MCF 10A (cell line): ENCODE data around the gene CC2D1A. TPM values are rescaled to one million over a fixed set of nuclear protein-coding genes. Genes with fewer than 3 reads are reported as not detected.

Source experiments
- BruUV-seq: library from RNA; stranded (reverse); fragments of 400-500 nt; replicated peaks from 2 replicates; lab custom pipeline; 2021; lab: Mats Ljungman, UMichigan
- CTCF ChIA-PET: fragments of 300-600 bp; sonication (Branson Sonifier 250); formaldehyde crosslinking; extraction: SDS; loops from one replicate; lab custom pipeline; 2021; ENCODE audit warnings: antibody characterized with exemption, inconsistent platforms; lab: Yijun Ruan, JAX
- POLR2A ChIA-PET: fragments of 300-600, 350-650 bp; sonication (Branson Sonifier 250); formaldehyde crosslinking; extraction: SDS; loops from one replicate; lab custom pipeline; 2020; ENCODE audit warnings: antibody characterized with exemption, inconsistent platforms; lab: Yijun Ruan, JAX
- DNase-seq: peaks from one replicate; pipeline ENCODE4 v3.0.0-alpha.2; 2018; ENCODE audit not compliant: unreplicated experiment
- H3K27ac Mint-ChIP-seq: one replicate; pipeline ENCODE4 v1.8.0; 2022; ENCODE audit warnings: mild to moderate bottlenecking, low read depth, mixed read lengths; ENCODE audit not compliant: unreplicated experiment
- H3K27me3 Mint-ChIP-seq: one replicate; pipeline ENCODE4 v1.8.0; 2022; ENCODE audit warnings: mixed read lengths; ENCODE audit not compliant: insufficient read depth, unreplicated experiment
- H3K36me3 Mint-ChIP-seq: one replicate; pipeline ENCODE4 v1.8.0; 2022; ENCODE audit warnings: mild to moderate bottlenecking, moderate library complexity, mixed read lengths; ENCODE audit not compliant: insufficient read depth, unreplicated experiment
- H3K4me1 Mint-ChIP-seq: one replicate; pipeline ENCODE4 v1.8.0; 2022; ENCODE audit warnings: mixed read lengths; ENCODE audit not compliant: insufficient read depth, unreplicated experiment
- H3K4me3 Mint-ChIP-seq: one replicate; pipeline ENCODE4 v1.8.0; 2022; ENCODE audit warnings: mild to moderate bottlenecking, moderate library complexity, mixed read lengths; ENCODE audit not compliant: unreplicated experiment
- H3K9me3 Mint-ChIP-seq: one replicate; pipeline ENCODE4 v1.8.0; 2022; ENCODE audit warnings: mixed read lengths; ENCODE audit not compliant: unreplicated experiment
- intact Hi-C: fragments of 100-400 bp; cut with micrococcal nuclease; formaldehyde crosslinking; loops from 2 replicates; pipeline ENCODE4 v1.14.1; 2022
- total RNA-seq: library from RNA; stranded (reverse); gene quantifications from 2 replicates; pipeline ENCODE4 v1.2.3, GENCODE V29; 2022
- TF ChIP-seq, protein P1 (sequence below): fragments of 200-600 bp; IDR thresholded peaks from one replicate; pipeline ENCODE4 v1.8.0; 2022; ENCODE audit warnings: antibody characterized with exemption, mild to moderate bottlenecking; ENCODE audit not compliant: unreplicated experiment

The CC2D1A gene
- total RNA-seq, 1 experiment from 2014 or later, result 36.7 TPM

DNA sequence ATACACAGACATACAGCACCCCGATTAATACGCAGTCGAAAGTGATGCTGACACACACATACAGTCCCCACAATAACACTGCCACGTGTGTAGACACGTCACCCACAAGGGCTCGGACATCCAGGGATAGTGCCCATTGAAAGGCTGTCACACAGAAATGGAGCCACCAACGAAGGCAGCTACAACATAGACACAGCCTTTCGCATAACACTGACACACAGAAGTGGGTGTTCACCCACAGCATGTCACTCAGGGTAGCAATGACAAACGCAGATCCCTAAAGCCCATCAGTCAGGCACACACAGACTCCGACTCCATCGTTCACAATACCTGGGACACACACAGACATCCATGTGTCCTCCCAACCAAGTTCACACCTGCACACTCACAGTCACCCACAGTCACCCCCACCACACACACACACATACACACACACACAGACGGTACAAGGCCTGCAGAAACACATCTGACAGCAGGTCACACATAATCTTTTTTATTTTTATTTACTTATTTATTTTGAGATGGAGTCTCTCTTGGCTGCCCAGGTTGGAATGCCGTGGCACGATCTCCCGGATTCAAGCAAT lies 39.4 kb upstream of the CC2D1A start:
- TF ChIP-seq, protein P1, sequence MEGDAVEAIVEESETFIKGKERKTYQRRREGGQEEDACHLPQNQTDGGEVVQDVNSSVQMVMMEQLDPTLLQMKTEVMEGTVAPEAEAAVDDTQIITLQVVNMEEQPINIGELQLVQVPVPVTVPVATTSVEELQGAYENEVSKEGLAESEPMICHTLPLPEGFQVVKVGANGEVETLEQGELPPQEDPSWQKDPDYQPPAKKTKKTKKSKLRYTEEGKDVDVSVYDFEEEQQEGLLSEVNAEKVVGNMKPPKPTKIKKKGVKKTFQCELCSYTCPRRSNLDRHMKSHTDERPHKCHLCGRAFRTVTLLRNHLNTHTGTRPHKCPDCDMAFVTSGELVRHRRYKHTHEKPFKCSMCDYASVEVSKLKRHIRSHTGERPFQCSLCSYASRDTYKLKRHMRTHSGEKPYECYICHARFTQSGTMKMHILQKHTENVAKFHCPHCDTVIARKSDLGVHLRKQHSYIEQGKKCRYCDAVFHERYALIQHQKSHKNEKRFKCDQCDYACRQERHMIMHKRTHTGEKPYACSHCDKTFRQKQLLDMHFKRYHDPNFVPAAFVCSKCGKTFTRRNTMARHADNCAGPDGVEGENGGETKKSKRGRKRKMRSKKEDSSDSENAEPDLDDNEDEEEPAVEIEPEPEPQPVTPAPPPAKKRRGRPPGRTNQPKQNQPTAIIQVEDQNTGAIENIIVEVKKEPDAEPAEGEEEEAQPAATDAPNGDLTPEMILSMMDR, result no peak
- Mint-ChIP-seq H3K4me3 (peak overlapping the region; percentile 50), H3K36me3 (peaks cover 7% of the 10 kb centered on the region), H3K4me1 (peaks cover 14% of the 10 kb centered on the region), H3K9me3 (no peaks in the 10 kb centered on the region), H3K27ac (no peak overlapping the region), H3K27me3 (peaks cover 34% of the 10 kb centered on the region)
- no TSS peak for BruUV-seq
- POLR2A ChIA-PET, result interaction anchor here (0.6 kb wide), 1 partner anchor 205 kb away, joined by 3 read pairs; no protein-coding TSS in a partner anchor
- intact Hi-C loops, result no loop called here
- CTCF ChIA-PET, result no interaction called here
- no peak for DNase-seq

DNA sequence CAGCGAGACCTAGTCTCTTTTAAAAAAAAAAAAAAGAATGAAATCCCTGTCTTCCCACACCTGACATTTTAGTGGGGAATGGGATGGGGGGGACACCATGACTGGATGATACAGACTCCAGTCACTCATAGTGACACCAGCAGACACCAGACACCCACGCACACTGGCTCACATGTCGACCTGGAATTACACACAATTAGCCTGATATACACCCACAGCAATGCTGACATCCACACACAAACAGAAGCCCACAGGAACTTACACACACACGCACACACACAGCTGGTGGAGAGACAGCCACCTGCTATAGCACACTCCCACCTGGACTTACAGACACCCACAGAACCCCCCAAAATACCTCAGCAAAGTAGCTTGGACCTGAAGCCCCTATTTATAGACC lies 37.3 kb upstream of the CC2D1A start:
- DNase-seq, result no peak
- intact Hi-C loops, result no loop called here
- ChIA-PET CTCF (interaction anchor here (0.5 to 1.6 kb wide), 3 partner anchors 11 to 207 kb away, joined by 3 to 4 read pairs (median 3); no protein-coding TSS in a partner anchor), POLR2A (interaction anchor here (1.1 kb wide), 1 partner anchor 205 kb away, joined by 4 read pairs; no protein-coding TSS in a partner anchor)
- H3K27ac Mint-ChIP-seq, result no peak overlapping the region
- no TSS peak for BruUV-seq
- TF ChIP-seq, protein P1, result no peak
- H3K9me3 Mint-ChIP-seq, result no peaks in the 10 kb centered on the region
- peaks cover 34% of the 10 kb centered on the region for H3K27me3 Mint-ChIP-seq
- peaks cover 7% of the 10 kb centered on the region for H3K36me3 Mint-ChIP-seq
- H3K4me3 Mint-ChIP-seq, result no peak overlapping the region
- peaks cover 6% of the 10 kb centered on the region for H3K4me1 Mint-ChIP-seq

DNA sequence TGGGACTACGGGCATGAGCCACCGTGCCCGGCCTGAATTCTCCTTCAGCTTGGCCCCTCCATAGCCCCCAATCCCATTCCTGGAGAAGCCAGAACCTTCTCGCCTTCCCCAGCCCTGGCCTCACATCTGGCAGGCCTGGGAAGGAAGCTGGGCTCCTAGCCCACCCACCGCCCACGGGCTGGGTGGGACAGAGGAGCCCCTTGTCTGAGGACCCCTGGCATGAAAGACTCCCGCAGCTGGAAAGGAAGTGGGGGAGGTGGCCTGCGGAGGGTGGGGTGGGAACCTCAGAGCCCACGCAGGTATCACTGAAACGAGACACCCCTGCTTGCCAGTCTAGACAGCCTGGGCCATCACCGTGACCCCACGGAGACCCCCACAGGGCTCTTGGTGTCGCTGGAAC lies 36.7 kb upstream of the CC2D1A start:
- CTCF ChIA-PET, result interaction anchor here (0.5 to 1.5 kb wide), 4 partner anchors 85 to 236 kb away, joined by 3 to 4 read pairs (median 3); no protein-coding TSS in a partner anchor
- Mint-ChIP-seq H3K4me1 (peaks cover 4% of the 10 kb centered on the region), H3K9me3 (no peaks in the 10 kb centered on the region), H3K27ac (no peak overlapping the region), H3K27me3 (peaks cover 29% of the 10 kb centered on the region), H3K4me3 (no peak overlapping the region), H3K36me3 (peaks cover 7% of the 10 kb centered on the region)
- POLR2A ChIA-PET, result interaction anchor here (1.0 kb wide), 1 partner anchor 11 kb away, joined by 4 read pairs; no protein-coding TSS in a partner anchor
- intact Hi-C loops, result no loop called here
- BruUV-seq, result no TSS peak
- TF ChIP-seq, protein P1, result no peak
- DNase-seq, result no peak

DNA sequence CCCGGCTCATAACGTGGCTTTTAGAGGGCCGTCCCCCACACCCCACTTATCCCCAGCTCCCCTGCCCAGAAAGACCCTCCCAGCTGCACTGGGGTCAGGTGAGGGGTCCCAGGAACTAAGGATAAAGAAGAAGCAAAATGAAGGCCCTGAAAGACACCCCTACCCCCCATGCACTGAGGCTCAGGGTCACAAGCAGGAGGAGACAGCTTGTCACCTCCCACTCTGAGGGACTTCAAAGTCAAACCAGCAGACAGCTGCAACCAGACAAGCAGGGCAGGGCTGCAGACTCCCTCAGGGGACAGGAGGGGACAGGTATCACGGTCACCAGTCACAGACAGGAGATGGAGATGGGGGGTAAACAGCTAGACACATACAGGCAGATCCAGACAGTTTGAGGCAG lies 35.1 kb upstream of the CC2D1A start:
- no TSS peak for BruUV-seq
- no peak overlapping the region for H3K4me3 Mint-ChIP-seq
- no peak for DNase-seq
- H3K27ac Mint-ChIP-seq, result no peak overlapping the region
- intact Hi-C loops, result no loop called here
- H3K36me3 Mint-ChIP-seq, result peaks cover 7% of the 10 kb centered on the region
- peaks cover 22% of the 10 kb centered on the region for H3K27me3 Mint-ChIP-seq
- CTCF ChIA-PET, result interaction anchor here (0.5 to 1.5 kb wide), 5 partner anchors 9 to 707 kb away, joined by 3 to 4 read pairs (median 3); no protein-coding TSS in a partner anchor
- POLR2A ChIA-PET, result no interaction called here
- H3K4me1 Mint-ChIP-seq, result no peaks in the 10 kb centered on the region
- H3K9me3 Mint-ChIP-seq, result no peaks in the 10 kb centered on the region
- TF ChIP-seq, protein P1, result no peak
